NCI-H226 (cell line): Measurements from ENCODE around the gene PRAF2.

ENCODE experiments used
- DNase-seq: peaks from one replicate; pipeline ENCODE4 v3.0.0-alpha.2; 2015

PRAF2 gene

GRCh38 chrX:49071877-49072711 lies 1.7 kb downstream of the PRAF2 start:
- no peak for DNase-seq

GRCh38 chrX:49070988-49071387 lies 2.8 kb downstream of the PRAF2 start:
- DNase-seq, result no peak

- DNase-seq, result no peak
Observed at GRCh38 chrX:49069038-49069437, 4.8 kb downstream of the PRAF2 start.

DNA sequence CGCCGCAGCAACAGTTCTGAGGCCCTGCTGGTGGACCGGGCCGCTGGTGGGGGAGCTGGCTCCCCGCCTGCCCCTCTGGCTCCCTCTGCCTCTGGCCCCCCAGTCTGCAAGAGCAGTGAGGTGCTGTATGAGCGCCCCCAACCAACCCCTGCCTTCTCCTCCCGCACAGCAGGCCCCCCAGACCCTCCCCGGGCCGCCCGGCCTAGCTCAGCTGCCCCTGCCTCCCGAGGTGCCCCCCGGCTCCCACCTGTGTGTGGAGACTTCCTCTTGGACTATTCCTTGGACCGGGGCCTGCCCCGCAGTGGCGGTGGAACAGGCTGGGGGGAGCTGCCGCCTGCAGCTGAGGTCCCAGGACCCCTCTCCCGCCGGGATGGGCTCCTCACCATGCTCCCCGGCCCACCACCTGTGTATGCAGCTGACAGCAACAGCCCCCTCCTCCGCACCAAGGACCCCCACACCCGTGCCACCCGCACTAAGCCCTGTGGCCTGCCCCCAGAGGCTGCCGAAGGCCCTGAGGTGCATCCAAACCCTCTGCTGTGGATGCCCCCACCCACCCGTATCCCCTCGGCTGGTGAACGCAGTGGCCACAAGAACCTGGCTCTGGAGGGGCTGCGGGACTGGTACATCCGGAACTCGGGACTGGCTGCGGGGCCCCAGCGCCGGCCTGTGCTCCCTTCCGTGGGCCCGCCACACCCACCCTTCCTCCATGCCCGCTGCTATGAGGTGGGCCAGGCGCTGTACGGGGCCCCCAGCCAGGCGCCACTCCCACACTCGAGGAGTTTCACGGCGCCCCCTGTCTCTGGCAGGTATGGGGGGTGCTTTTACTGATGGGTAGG lies 6.3 kb downstream of the PRAF2 start:
- no peak for DNase-seq

DNA sequence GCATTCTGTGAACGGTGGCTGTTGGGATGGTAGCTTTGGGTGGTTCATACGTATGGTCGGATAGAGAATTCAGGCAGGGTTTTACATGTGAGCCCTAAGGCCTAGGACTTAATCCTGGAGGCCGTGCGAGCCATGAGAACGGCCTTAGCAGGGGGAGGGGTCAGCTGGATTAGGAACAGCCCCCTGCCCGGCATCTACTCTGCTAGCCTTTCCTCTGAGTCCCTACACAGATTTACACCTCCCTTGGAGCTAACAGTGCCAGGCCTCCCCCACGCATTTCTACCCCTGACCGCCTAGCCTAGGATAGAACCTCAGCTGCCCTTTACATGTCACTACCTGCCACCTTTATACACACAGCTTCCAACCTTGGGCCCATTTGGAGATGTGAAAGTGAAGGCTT lies 7.1 kb downstream of the PRAF2 start:
- no peak for DNase-seq

DNA sequence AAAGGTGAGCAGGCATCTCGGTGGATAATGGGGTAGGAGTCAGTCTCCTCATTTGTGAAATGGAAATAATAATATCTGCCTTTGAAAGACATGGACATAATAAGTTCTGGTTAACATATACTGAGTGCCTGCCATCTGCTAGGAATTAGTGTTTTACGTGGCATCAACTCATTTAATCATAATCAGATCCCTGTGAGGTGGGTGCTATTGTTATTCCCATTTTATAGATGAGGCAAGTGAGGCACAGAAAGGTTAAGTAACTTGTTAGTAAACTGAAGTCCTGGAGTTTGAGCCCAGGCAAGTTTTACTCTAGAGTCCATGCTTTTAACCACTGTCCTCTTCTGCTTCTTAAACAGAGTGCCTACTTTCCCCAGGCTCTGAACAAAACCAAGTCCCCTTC lies 7.5 kb downstream of the PRAF2 start:
- DNase-seq, result no peak

- DNase-seq, result no peak
Observed at GRCh38 chrX:49064735-49065134, 9.1 kb downstream of the PRAF2 start.

GRCh38 chrX:49064303-49064702 lies 9.5 kb downstream of the PRAF2 start:
- no peak for DNase-seq

DNA sequence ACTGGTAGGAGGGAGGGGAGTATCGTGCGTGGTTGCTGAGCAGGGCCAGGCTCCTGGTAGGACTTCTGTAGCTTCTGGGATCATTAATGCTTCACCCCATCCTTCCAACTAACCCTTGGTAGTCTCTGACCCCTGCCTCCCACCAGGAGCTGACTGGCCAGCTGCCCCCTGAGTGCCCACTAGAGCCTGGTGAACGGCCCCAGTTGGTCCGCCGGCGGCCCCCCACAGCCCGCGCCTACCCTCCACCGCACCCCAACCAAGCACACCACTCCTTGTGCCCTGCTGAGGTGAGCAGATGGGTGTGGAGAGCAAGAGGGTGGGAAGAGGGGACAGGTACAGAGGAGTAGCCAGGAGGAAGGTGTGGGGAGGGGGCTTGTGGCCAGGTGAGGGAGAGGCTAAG lies 10.1 kb downstream of the PRAF2 start:
- DNase-seq, result no peak

GRCh38 chrX:49061916-49062315 lies 11.9 kb downstream of the PRAF2 start:
- no peak for DNase-seq

- DNase-seq, result no peak
Observed at GRCh38 chrX:49061490-49061889, 12.3 kb downstream of the PRAF2 start.

GRCh38 chrX:49060914-49061313 lies 12.9 kb downstream of the PRAF2 start:
- no peak for DNase-seq

DNA sequence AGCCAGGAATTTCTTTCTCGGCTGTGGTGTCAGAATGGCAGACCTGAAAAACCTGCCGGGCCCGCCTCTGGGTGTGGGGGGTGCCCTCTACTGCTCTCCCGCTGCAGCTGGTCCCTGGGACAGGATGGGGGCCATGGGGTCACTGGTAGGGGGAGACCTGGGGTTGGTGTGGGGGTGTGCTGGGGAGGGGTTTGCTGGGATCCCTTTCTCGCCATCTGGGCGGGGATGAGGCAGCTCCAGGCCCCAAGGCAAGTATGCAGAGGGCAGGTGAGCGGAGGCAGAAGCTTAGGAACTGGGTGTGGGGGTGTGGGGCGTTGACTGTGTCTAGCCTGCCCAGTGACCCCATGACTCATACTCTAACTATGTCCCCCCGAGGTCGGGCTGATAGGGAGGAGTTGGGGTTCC lies 14.1 kb downstream of the PRAF2 start:
- peak; percentile 47 for DNase-seq

- DNase-seq, result peak; percentile 29
Observed at GRCh38 chrX:49059201-49059600, 14.6 kb downstream of the PRAF2 start.

DNA sequence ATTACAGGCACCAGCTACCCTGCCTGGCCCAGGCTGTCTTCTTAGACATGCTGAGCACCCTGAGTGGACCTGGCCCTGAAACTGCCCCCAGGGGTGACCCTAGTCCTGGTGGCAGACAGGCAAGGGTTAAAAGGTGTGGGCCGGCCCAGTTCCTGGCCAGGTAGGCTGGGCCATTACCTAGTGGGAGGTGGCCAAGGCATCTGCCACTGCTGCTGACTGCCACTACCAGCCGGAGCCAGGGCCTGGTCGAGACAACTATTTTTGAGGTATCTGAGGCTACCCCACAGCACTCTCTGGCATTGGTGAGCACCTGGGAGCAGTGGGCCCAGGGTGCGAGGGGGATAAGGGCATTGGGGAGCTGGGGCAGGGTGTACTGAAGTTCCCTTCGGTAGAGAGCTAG lies 15.0 kb downstream of the PRAF2 start, which contains the start of gene CCDC120:
TSS of gene CCDC120 (plus strand) at position 206 of the 400 bp plus-strand sequence. CDS start 3,043 bp downstream, outside the sequence.
- DNase-seq, result peak; percentile 28

DNA sequence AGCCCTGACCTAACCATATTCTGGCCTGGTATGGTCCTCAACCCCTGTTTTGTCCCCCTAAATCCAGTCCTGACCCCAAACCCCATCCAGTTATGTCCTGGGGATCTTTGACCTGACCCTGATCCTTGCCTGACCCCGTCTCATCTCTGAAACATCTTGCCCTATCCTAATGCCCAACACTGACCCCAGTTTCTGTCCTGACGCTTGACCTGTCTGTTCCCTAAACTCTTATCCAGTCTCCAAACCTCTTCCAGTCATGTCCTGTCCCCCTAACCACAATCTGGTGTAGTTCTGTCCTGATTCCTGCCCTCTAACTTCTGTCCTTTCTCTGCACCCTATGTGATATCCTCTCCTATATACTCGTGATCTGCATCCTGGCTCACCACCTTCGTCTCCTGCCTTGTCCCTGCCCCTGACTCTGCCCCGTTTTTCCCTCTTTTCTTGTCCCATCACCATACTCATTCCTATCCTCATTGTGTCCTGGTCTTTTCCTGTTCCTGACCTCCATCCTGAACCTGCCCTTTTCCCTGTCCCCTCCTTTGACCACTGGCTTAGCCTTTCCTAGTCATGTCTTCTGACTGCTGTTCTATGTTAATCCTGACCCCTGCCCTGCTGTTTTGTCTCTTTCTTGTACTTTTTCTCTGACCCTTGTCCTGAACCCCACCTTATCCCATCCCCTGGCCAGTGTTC lies 19.6 kb downstream of the PRAF2 start:
- DNase-seq, result no peak

- no peak for DNase-seq
Observed at GRCh38 chrX:49053223-49054072, 20.4 kb downstream of the PRAF2 start.

DNA sequence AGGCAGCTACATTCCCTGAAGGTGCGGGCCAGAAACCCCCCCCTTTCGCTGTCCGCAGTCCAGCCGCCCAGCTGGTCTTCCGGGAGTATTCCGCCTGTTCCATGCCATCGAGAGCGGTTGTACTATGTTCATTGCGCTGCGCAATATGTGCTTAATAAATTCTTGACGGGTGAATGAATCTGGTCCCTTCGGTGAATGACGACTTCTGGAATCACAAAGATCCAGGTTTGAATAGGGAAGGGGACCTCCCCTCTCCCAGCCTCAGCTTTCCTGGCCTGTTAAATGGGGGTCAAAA lies 29.9 kb downstream of the PRAF2 start:
- DNase-seq, result no peak

GRCh38 chrX:49043220-49043986 lies 30.4 kb downstream of the PRAF2 start, which contains the start of gene TFE3:
TSS of gene TFE3 (minus strand) at chrX:49043357. CDS start at chrX:49043226, 131 bp downstream.
- DNase-seq, result peak; percentile 91

- DNase-seq, result peak; percentile 3
Observed at GRCh38 chrX:49042581-49043219, 31.1 kb downstream of the PRAF2 start.
